A549 (cell line): ENCODE results near the gene MRPL16. TPM values are rescaled to one million over a fixed set of nuclear protein-coding genes. Genes with fewer than 3 reads are reported as not detected.
A peak's percentile ranks its signal among the peaks of the same experiment; 100 is the strongest.

Experiments
- ATAC-seq, 2 experiments: fragments of 200-7000 bp in 1 of 2; fragments of >200 bp in 1 of 2; cut with Nextera tagmentation in 1 of 2; cut with Tn5 transposase in 1 of 2; 3 replicates each; pipeline versions ENCODE4 v1.8.0 to v1.9.1; 2018 to 2020; ENCODE audit warnings: mild to moderate bottlenecking in 1 of 2, moderate library complexity in 1 of 2
- CTCF ChIA-PET: fragments of 300-600 bp; sonication (Branson Sonifier 250); formaldehyde crosslinking; extraction: SDS; loops from one replicate; lab custom pipeline; 2021; ENCODE audit warnings: antibody characterized with exemption, inconsistent platforms; lab: Yijun Ruan, JAX
- POLR2A ChIA-PET: fragments of 350-600 bp; formaldehyde crosslinking; extraction: SDS; loops from one replicate; lab custom pipeline; 2021; ENCODE audit warnings: antibody characterized with exemption, inconsistent platforms; lab: Yijun Ruan, JAX
- DNase-seq, 2 experiments: peaks; one replicate each; pipeline versions ENCODE4 v3.0.0 to v3.0.0-alpha.2; 2011 to 2016; ENCODE audit warnings: low read depth in 1 of 2, low spot score in 1 of 2
- FAIRE-seq: peaks from 2 replicates; lab custom pipeline; 2011; peaks lifted over from hg19 to GRCh38; lab: Jason Lieb, UNC
- H3K27ac ChIP-seq, 2 experiments: fragments of >200 bp; sonication (Bioruptor Twin); formaldehyde crosslinking; 3 replicates each; pipeline ENCODE4 v1.5.1; 2016 to 2017
- H3K4me1 ChIP-seq: fragments of >200 bp; sonication (Bioruptor Twin); formaldehyde crosslinking; 3 replicates; pipeline ENCODE4 v1.6.1; 2016
- H3K4me2 ChIP-seq: fragments of >200 bp; sonication (Bioruptor Twin); formaldehyde crosslinking; 3 replicates; pipeline ENCODE4 v1.6.1; 2016
- H3K4me3 ChIP-seq: fragments of >200 bp; sonication (Bioruptor Twin); formaldehyde crosslinking; 3 replicates; pipeline ENCODE4 v1.5.1; 2016
- H3K9me3 ChIP-seq: fragments of >200 bp; sonication (Bioruptor Twin); formaldehyde crosslinking; 3 replicates; pipeline ENCODE4 v1.6.1; 2016
- BHLHE40 ChIP-seq: IDR thresholded peaks from 2 replicates; pipeline ENCODE4 v1.6.1; 2012; ENCODE audit warnings: low read depth, low read length, inconsistent platforms
- CBX2 ChIP-seq: fragments of 200-600 bp; sonication (generic); IDR thresholded peaks from 2 replicates; pipeline ENCODE4 v1.6.1; 2016; ENCODE audit warnings: low read depth, mild to moderate bottlenecking, borderline replicate concordance
- CBX8 ChIP-seq: fragments of 200-600 bp; sonication (generic); IDR thresholded peaks from 2 replicates; pipeline ENCODE4 v1.6.1; 2016
- CHD2 ChIP-seq: fragments of 150-350 bp; IDR thresholded peaks from 2 replicates; pipeline ENCODE4 v1.6.1; 2014; ENCODE audit warnings: low read length; ENCODE audit not compliant: partially characterized antibody
- CHD4 ChIP-seq: fragments of 200-600 bp; sonication (generic); IDR thresholded peaks from 2 replicates; pipeline ENCODE4 v1.6.1; 2016; ENCODE audit warnings: antibody characterized with exemption, mild to moderate bottlenecking, borderline replicate concordance
- EHF ChIP-seq: fragments of 250-450 bp; sonication (Bioruptor Pico); IDR thresholded peaks from 2 replicates; pipeline ENCODE4 v1.5.0; 2020; ENCODE audit warnings: mild to moderate bottlenecking
- EHMT2 ChIP-seq: fragments of 200-600 bp; sonication (generic); IDR thresholded peaks from 2 replicates; pipeline ENCODE4 v1.6.1; 2016; ENCODE audit warnings: antibody characterized with exemption, low read depth, mild to moderate bottlenecking, moderate library complexity
- EP300 ChIP-seq, 2 experiments: fragments of >200 bp; sonication (Bioruptor Twin); formaldehyde crosslinking; IDR thresholded peaks; 2 replicates in 1 of 2; 3 replicates in 1 of 2; pipeline ENCODE4 v1.6.1; 2016 to 2017
- ESRRA ChIP-seq: fragments of 150-350 bp; IDR thresholded peaks from 2 replicates; pipeline ENCODE4 v1.6.1; 2014; ENCODE audit warnings: mild to moderate bottlenecking, low read length, borderline replicate concordance
- GATA3 ChIP-seq: IDR thresholded peaks from 2 replicates; pipeline ENCODE4 v1.6.1; 2012; ENCODE audit warnings: borderline replicate concordance
- HEYL ChIP-seq: fragments of 250-450 bp; sonication (Bioruptor Pico); IDR thresholded peaks from 2 replicates; pipeline ENCODE4 v1.8.0; 2021; ENCODE audit warnings: mild to moderate bottlenecking, moderate library complexity
- HOXA7 ChIP-seq: fragments of 250-450 bp; sonication (Bioruptor Pico); IDR thresholded peaks from 2 replicates; pipeline ENCODE4 v1.5.0; 2020; ENCODE audit warnings: mild to moderate bottlenecking, moderate library complexity
- HOXB13 ChIP-seq: fragments of 250-450 bp; sonication (Bioruptor Pico); IDR thresholded peaks from 2 replicates; pipeline ENCODE4 v1.5.0; 2020; ENCODE audit warnings: low read depth, mild to moderate bottlenecking, moderate library complexity
- HOXB5 ChIP-seq: fragments of 250-450 bp; sonication (Bioruptor Pico); IDR thresholded peaks from 2 replicates; pipeline ENCODE4 v1.5.0; 2020; ENCODE audit warnings: mild to moderate bottlenecking, moderate library complexity
- JUN ChIP-seq, 2 experiments: fragments of >200 bp; sonication (Bioruptor Twin); formaldehyde crosslinking; IDR thresholded peaks; 2 replicates in 1 of 2; 3 replicates in 1 of 2; pipeline ENCODE4 v1.6.1; 2016 to 2017
- KDM5A ChIP-seq: fragments of 200-600 bp; sonication (generic); IDR thresholded peaks from 2 replicates; pipeline ENCODE4 v1.6.1; 2016; ENCODE audit warnings: antibody characterized with exemption, mild to moderate bottlenecking
- MAFK ChIP-seq: fragments of 450-650 bp; IDR thresholded peaks from 2 replicates; pipeline ENCODE4 v1.6.1; 2014; ENCODE audit not compliant: partially characterized antibody
- MAZ ChIP-seq: fragments of 150-350 bp; IDR thresholded peaks from 2 replicates; pipeline ENCODE4 v1.6.1; 2014; ENCODE audit warnings: antibody characterized with exemption, low read depth, low read length, borderline replicate concordance
- NR3C1 ChIP-seq: fragments of >200 bp; sonication (Bioruptor Twin); formaldehyde crosslinking; IDR thresholded peaks from 3 replicates; pipeline ENCODE4 v1.6.1; 2017
- RAD21 ChIP-seq, 2 experiments: fragments of >200 bp in 1 of 2; sonication (Bioruptor Twin) in 1 of 2; formaldehyde crosslinking in 1 of 2; IDR thresholded peaks in 1 of 2; conservative IDR thresholded peaks in 1 of 2; 2 replicates in 1 of 2; 3 replicates in 1 of 2; pipeline ENCODE4 v1.6.1; 2012 to 2018; ENCODE audit warnings: inconsistent platforms in 1 of 2
- RARB ChIP-seq: fragments of 250-450 bp; sonication (Bioruptor Pico); IDR thresholded peaks from 2 replicates; pipeline ENCODE4 v1.8.0; 2021; ENCODE audit warnings: mild to moderate bottlenecking, moderate library complexity
- RFX5 ChIP-seq: fragments of 450-650 bp; IDR thresholded peaks from 2 replicates; pipeline ENCODE4 v1.7.1; 2014; ENCODE audit warnings: antibody characterized with exemption, mild to moderate bottlenecking, moderate library complexity
- RNF2 ChIP-seq: fragments of 200-600 bp; sonication (generic); IDR thresholded peaks from 2 replicates; pipeline ENCODE4 v1.6.1; 2016; ENCODE audit warnings: low read depth, mild to moderate bottlenecking, antibody characterized with exemption, moderate library complexity, borderline replicate concordance
- WGBS: methylation state at CpG from one replicate; pipeline ENCODE4 v1.1.6; 2017; ENCODE audit errors: missing lambda C conversion rate; 5-methylcytosine and 5-hydroxymethylcytosine counted together
- polyA plus RNA-seq, 4 experiments: library from polyadenylated mRNA; depleted of rRNA in 3 of 4; stranded (reverse); fragments of >200 nt; fragmentation: RNase III in 1 of 4; extraction: RNeasy Plus Mini Kit Qiagen cat#74134 plus additional on column Dnase treatment in 1 of 4; gene quantifications; 2 replicates in 3 of 4; 3 replicates in 1 of 4; pipeline ENCODE4 v1.2.3, GENCODE V29; 2011 to 2017
- TF ChIP-seq, protein P1 (sequence below): fragments of >200 bp; sonication (Bioruptor Twin); formaldehyde crosslinking; IDR thresholded peaks from 2 replicates; pipeline ENCODE4 v1.6.1; 2016
- TF ChIP-seq, protein P2 (sequence below): IDR thresholded peaks from 2 replicates; pipeline ENCODE4 v1.6.1; 2012
- TF ChIP-seq, protein P3 (sequence below): IDR thresholded peaks from 2 replicates; pipeline ENCODE4 v1.6.1; 2012
- TF ChIP-seq, protein P4 (sequence below): fragments of 250-450 bp; sonication (Bioruptor Pico); IDR thresholded peaks from 2 replicates; pipeline ENCODE4 v1.5.0; 2021; ENCODE audit warnings: mild to moderate bottlenecking, moderate library complexity, borderline replicate concordance
- TF ChIP-seq, protein P5 (sequence below): fragments of 450-650 bp; IDR thresholded peaks from 2 replicates; pipeline ENCODE4 v1.6.1; 2014; ENCODE audit warnings: antibody characterized with exemption

The MRPL16 gene
- polyA plus RNA-seq, 2 of the 4 experiments (the other 2 are of a cell fraction), result 57.3 to 77.7 TPM

DNA sequence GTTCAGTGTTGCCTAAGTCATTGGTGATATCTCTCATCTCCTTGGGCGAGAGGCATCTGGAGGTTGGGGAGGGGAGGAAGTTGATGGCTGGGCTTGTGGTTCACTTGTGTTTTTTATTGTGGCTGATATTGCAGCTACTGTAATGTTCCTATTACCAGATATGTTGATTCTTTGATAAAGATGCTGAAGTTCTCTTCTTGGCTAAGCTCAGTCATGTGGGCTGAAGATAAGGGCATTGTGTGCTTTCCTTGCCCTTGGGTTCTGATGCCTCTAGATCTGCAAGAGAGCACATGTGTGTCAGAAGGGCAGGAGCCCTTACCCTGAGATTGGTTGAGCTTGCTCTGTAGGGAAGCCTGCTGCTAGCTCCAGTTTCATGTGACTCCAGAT, 43.4 kb downstream of the MRPL16 start:
- CTCF ChIA-PET, result interaction anchor here (0.8 to 1.3 kb wide), 2 partner anchors 12 to 40 kb away, joined by 4 to 8 read pairs; partner anchors contain the start of gene STX3
- H3K27ac ChIP-seq, result no peak overlapping the region
- no peak for FAIRE-seq
- no peaks in the 10 kb centered on the region for H3K9me3 ChIP-seq
- H3K4me1 ChIP-seq, result peaks cover 6% of the 10 kb centered on the region; the same call in 2 of the 3 replicates
- H3K4me2 ChIP-seq, result no peak overlapping the region
- no peak overlapping the region for H3K4me3 ChIP-seq
- DNase-seq, result no peak
- 93% methylated on average over 1 of the region's 1 CpG for WGBS
- ATAC-seq, result no peak
- TF ChIP-seq, protein P1, sequence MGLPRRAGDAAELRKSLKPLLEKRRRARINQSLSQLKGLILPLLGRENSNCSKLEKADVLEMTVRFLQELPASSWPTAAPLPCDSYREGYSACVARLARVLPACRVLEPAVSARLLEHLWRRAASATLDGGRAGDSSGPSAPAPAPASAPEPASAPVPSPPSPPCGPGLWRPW, result no peak
- POLR2A ChIA-PET, result interaction anchor here (1.0 kb wide), 1 partner anchor 12 kb away, joined by 3 read pairs; the partner anchor contains the start of gene STX3

DNA sequence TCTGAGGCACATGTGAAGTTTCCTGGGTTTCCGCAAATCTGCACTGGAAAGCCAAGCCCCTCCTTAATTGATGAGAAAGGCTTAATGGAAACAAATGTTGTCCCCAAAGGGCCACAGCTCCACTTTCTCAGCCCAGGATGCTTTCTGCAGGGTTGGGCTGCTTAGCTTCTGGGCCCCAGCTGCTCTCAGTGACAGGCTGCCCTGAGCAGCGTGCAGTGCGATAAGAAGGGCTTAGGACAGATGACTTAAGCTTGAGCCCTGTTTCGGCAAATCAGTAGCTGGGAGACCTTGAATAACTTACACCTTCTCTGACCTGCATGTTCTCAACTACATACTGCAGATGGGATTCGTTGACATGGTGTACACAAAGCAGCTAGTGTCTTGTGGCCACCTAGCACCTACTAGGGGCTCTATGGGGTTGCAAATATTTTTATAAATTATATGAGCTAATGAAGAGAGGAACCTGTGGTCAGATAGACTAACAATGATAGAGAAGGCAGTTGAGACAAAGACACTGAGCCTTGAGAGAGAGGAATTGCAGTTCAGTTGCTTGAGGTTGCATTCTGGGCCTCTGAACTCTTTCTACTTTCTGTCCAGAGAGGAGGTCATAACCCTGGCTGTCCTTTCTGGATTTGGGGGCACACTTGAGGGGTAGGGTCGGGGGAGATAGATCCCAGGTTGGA, 43.9 kb downstream of the MRPL16 start:
- TF ChIP-seq HOXB13 (CRISPR knock-in tag), result no peak
- TF ChIP-seq, protein P2, sequence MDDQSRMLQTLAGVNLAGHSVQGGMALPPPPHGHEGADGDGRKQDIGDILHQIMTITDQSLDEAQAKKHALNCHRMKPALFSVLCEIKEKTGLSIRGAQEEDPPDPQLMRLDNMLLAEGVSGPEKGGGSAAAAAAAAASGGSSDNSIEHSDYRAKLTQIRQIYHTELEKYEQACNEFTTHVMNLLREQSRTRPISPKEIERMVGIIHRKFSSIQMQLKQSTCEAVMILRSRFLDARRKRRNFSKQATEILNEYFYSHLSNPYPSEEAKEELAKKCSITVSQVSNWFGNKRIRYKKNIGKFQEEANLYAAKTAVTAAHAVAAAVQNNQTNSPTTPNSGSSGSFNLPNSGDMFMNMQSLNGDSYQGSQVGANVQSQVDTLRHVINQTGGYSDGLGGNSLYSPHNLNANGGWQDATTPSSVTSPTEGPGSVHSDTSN, result no peak
- no peak for TF ChIP-seq NR3C1
- no peak for TF ChIP-seq CHD2
- TF ChIP-seq, protein P3, sequence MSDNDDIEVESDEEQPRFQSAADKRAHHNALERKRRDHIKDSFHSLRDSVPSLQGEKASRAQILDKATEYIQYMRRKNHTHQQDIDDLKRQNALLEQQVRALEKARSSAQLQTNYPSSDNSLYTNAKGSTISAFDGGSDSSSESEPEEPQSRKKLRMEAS, result no peak
- no peak for TF ChIP-seq EHMT2
- TF ChIP-seq, protein P4, sequence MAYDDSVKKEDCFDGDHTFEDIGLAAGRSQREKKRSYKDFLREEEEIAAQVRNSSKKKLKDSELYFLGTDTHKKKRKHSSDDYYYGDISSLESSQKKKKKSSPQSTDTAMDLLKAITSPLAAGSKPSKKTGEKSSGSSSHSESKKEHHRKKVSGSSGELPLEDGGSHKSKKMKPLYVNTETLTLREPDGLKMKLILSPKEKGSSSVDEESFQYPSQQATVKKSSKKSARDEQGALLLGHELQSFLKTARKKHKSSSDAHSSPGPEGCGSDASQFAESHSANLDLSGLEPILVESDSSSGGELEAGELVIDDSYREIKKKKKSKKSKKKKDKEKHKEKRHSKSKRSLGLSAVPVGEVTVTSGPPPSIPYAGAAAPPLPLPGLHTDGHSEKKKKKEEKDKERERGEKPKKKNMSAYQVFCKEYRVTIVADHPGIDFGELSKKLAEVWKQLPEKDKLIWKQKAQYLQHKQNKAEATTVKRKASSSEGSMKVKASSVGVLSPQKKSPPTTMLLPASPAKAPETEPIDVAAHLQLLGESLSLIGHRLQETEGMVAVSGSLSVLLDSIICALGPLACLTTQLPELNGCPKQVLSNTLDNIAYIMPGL (CRISPR knock-in tag), result no peak
- TF ChIP-seq HEYL, result no peak
- TF ChIP-seq CBX8, result no peak
- no peak for TF ChIP-seq CBX2
- no peak for TF ChIP-seq KDM5A
- no peak for TF ChIP-seq MAFK
- TF ChIP-seq, protein P1, result no peak
- TF ChIP-seq CHD4, result no peak
- no peak for TF ChIP-seq RNF2
- ATAC-seq (no peak), DNase-seq (no peak), FAIRE-seq (no peak)
- H3K4me1 ChIP-seq, result peaks cover 6% of the 10 kb centered on the region; the same call in 2 of the 3 replicates
- ChIA-PET POLR2A (interaction anchor here (0.6 to 1.0 kb wide), 2 partner anchors 9 to 11 kb away, joined by 3 read pairs; partner anchors contain the start of gene STX3), CTCF (interaction anchor here (0.8 to 1.3 kb wide), 3 partner anchors 11 to 41 kb away, joined by 4 to 8 read pairs (median 4); partner anchors contain the start of gene STX3)
- H3K4me3 ChIP-seq, result no peak overlapping the region
- no peak overlapping the region for H3K27ac ChIP-seq
- no peaks in the 10 kb centered on the region for H3K9me3 ChIP-seq
- H3K4me2 ChIP-seq, result no peak overlapping the region
- 82% methylated on average over 6 of the region's 6 CpGs for WGBS

DNA sequence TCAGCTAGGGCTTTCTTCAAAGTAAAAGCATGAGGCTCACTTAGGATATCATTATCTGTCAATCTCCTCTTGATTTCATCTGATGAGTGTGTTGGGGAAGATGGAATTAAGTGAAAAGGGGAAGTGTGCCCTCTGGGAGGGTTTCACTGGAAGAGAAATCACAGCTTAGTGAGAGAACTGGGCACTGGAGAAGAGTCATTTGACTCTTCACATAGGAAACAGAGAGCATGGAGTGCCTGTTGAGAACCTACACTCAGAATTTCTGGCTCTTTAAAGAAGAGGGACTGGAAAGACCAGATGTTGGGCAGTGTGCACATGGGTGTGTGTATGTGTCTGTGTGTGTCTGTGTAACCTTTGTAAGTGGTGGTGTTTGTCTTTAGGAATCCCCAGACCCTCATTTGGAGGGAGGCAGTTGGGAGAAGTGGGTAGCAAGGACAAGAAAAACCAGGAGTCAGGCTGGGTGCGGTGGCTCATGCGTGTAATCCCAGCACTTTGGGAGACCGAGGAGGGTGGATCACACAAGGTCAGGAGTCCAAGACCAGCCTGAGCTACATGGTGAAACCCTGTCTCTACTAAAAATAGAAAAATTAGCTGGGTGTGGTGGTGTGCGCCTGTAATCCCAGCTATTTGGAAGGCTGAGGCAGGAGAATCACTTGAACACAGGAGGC, 45.4 kb downstream of the MRPL16 start:
- POLR2A ChIA-PET, result no interaction called here
- Histone ChIP-seq H3K9me3 (no peaks in the 10 kb centered on the region), H3K4me2 (0 out of 3 replicates have a peak overlapping the region, but pooled peaks have one; percentile 14), H3K4me1 (peaks cover 6% of the 10 kb centered on the region; the same call in 2 of the 3 replicates)
- ATAC-seq (no peak; a peak in 1 of 6 replicates), FAIRE-seq (no peak)
- CTCF ChIA-PET, result interaction anchor here (1.6 to 1.8 kb wide), 3 partner anchors 11 to 37 kb away, joined by 5 to 6 read pairs (median 5); no protein-coding TSS in a partner anchor
- no peak for TF ChIP-seq RARB (CRISPR knock-in tag)
- no peak for TF ChIP-seq EP300 (IDR thresholded peaks at IDR 0.05)
- TF ChIP-seq JUN (IDR thresholded peaks at IDR 0.05), result no peak
- TF ChIP-seq MAZ, result no peak
- no peak for TF ChIP-seq BHLHE40
- TF ChIP-seq HOXA7 (CRISPR knock-in tag), result no peak
- TF ChIP-seq EHMT2, result no peak
- TF ChIP-seq ESRRA, result no peak
- TF ChIP-seq CBX2, result no peak
- no peak for TF ChIP-seq RFX5
- TF ChIP-seq GATA3, result no peak
- TF ChIP-seq, protein P5, sequence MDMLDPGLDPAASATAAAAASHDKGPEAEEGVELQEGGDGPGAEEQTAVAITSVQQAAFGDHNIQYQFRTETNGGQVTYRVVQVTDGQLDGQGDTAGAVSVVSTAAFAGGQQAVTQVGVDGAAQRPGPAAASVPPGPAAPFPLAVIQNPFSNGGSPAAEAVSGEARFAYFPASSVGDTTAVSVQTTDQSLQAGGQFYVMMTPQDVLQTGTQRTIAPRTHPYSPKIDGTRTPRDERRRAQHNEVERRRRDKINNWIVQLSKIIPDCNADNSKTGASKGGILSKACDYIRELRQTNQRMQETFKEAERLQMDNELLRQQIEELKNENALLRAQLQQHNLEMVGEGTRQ, result no peak
- no peak for TF ChIP-seq RAD21 (conservative IDR thresholded peaks at IDR 0.05 in 1 of 2, IDR thresholded peaks at IDR 0.05 in 1 of 2)
- no peak for TF ChIP-seq KDM5A
- no peak for TF ChIP-seq EHF
- TF ChIP-seq CHD2, result no peak
- no peak for TF ChIP-seq HOXB5 (CRISPR knock-in tag)
- no peak for TF ChIP-seq CHD4
- TF ChIP-seq, all 56 proteins: peak for 0
- H3K27ac ChIP-seq, result no peak overlapping the region
- H3K4me3 ChIP-seq, result no peak overlapping the region
- DNase-seq, result no peak
- 82% methylated on average over 4 of the region's 4 CpGs for WGBS
